BLaER1 treated with 17β-estradiol and CSF1 and Interleukin-3, amounts not matched to agents 10 nM and 100 nM (cell line): ENCODE data around the gene CPLANE2.

ENCODE experiments used
- H3K27ac ChIP-seq, 11 experiments: shearing (Covaris generic); formaldehyde crosslinking; 2 replicates each; pipeline ENCODE4 v1.8.1; 2022
- H3K27me3 ChIP-seq, 11 experiments: shearing (Covaris generic); formaldehyde crosslinking; 2 replicates each; pipeline ENCODE4 v1.8.1; 2022
- H3K36me3 ChIP-seq, 11 experiments: shearing (Covaris generic); formaldehyde crosslinking; 2 replicates each; pipeline ENCODE4 v1.8.1; 2022
- H3K4me1 ChIP-seq, 10 experiments: shearing (Covaris generic); formaldehyde crosslinking; 2 replicates each; pipeline ENCODE4 v1.8.1; 2022
- H3K4me2 ChIP-seq, 11 experiments: shearing (Covaris generic); formaldehyde crosslinking; 2 replicates each; pipeline ENCODE4 v1.8.1; 2022
- H3K4me3 ChIP-seq, 10 experiments: shearing (Covaris generic); formaldehyde crosslinking; 2 replicates each; pipeline ENCODE4 v1.8.1; 2022
- H3K9ac ChIP-seq, 11 experiments: shearing (Covaris generic); formaldehyde crosslinking; 2 replicates each; pipeline ENCODE4 v1.8.1; 2022
- H3K9me3 ChIP-seq, 11 experiments: shearing (Covaris generic); formaldehyde crosslinking; replicated peaks in 1 of 11; 2 replicates each; pipeline ENCODE4 v1.8.1; 2022
- H4K20me1 ChIP-seq, 11 experiments: shearing (Covaris generic); formaldehyde crosslinking; 2 replicates each; pipeline ENCODE4 v1.8.1; 2022
- Cebpa-rat ChIP-seq, 11 experiments: shearing (Covaris generic); IDR thresholded peaks; 2 replicates each; pipeline ENCODE4 v1.8.1; 2022

CPLANE2 gene

GRCh38 chr1:16245476-16246196 is 8.7 kb upstream of the CPLANE2 start:
- no peaks in the 10 kb centered on the region for H3K27me3 ChIP-seq
- H4K20me1 ChIP-seq, result peaks cover 0 to 52% (median 15%) of the 10 kb centered on the region in 11 experiments; a peak in 13 of 22 replicates
- no peaks in the 10 kb centered on the region for H3K9me3 ChIP-seq
- no peak overlapping the region for H3K4me2 ChIP-seq
- H3K4me1 ChIP-seq, result peaks cover 27 to 44% (median 34%) of the 10 kb centered on the region in 10 experiments
- TF ChIP-seq Cebpa-rat (IDR thresholded peaks at IDR 0.05), result no peak
- no peak overlapping the region for H3K4me3 ChIP-seq
- peak overlapping the region in 1 of 11 experiments; percentile 15; a peak in 1 of 22 replicates for H3K9ac ChIP-seq
- H3K36me3 ChIP-seq, result peaks cover 17 to 48% (median 35%) of the 10 kb centered on the region in 11 experiments
- H3K27ac ChIP-seq, result no peak overlapping the region

- no peak overlapping the region; a peak in 1 of 22 replicates for H3K27ac ChIP-seq
- no peak overlapping the region for H3K4me2 ChIP-seq
- H4K20me1 ChIP-seq, result peaks cover 0 to 46% (median 15%) of the 10 kb centered on the region in 11 experiments; a peak in 12 of 22 replicates
- H3K4me3 ChIP-seq, result no peak overlapping the region
- peaks cover 14 to 39% (median 27%) of the 10 kb centered on the region in 11 experiments for H3K36me3 ChIP-seq
- peaks cover 19 to 36% (median 28%) of the 10 kb centered on the region in 10 experiments for H3K4me1 ChIP-seq
- no peaks in the 10 kb centered on the region for H3K27me3 ChIP-seq
- H3K9me3 ChIP-seq, result no peaks in the 10 kb centered on the region
- peak overlapping the region in 2 of 11 experiments; percentile 18 to 37; a peak in 3 of 22 replicates for H3K9ac ChIP-seq
- no peak for TF ChIP-seq Cebpa-rat (IDR thresholded peaks at IDR 0.05)
Measured at GRCh38 chr1:16244650-16245285, 7.8 kb upstream of the CPLANE2 start.

GRCh38 chr1:16243936-16244649 is 7.1 kb upstream of the CPLANE2 start:
- peak overlapping the region in 3 of 11 experiments; percentile 18 to 32 (median 23); a peak in 4 of 22 replicates for H3K4me2 ChIP-seq
- H3K9ac ChIP-seq, result peak overlapping the region in 4 of 11 experiments; percentile 6 to 42 (median 34); a peak in 4 of 22 replicates

DNA sequence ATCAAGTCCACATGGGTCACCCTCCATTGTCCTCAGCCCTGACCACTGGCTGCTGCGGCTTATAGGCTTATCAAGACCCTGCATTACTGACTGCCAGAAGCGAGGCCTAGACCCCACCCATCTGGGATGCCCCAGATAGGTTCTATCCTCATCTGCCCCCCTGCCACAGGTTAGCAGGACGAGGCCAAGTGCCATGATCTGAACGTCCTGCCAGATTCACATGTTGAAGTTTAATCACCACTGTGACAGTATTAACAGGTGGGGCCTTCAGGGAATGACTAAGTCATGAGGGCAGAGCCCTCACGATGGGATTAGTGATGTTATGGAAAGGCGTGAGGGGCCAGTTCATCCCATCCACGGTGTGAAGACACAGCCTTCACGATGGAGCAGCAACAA is 6.2 kb upstream of the CPLANE2 start:
- Histone ChIP-seq H3K4me2 (no peak overlapping the region), H3K27ac (no peak overlapping the region), H3K9me3 (no peaks in the 10 kb centered on the region), H3K9ac (peak overlapping the region in 4 of 11 experiments; percentile 4 to 21 (median 10); a peak in 3 of 22 replicates), H4K20me1 (peaks cover 0 to 31% (median 3%) of the 10 kb centered on the region in 11 experiments; a peak in 9 of 22 replicates), H3K27me3 (no peaks in the 10 kb centered on the region), H3K36me3 (peaks cover 14 to 31% (median 25%) of the 10 kb centered on the region in 11 experiments), H3K4me3 (no peak overlapping the region), H3K4me1 (peaks cover 3 to 21% (median 13%) of the 10 kb centered on the region in 10 experiments)
- no peak for TF ChIP-seq Cebpa-rat (IDR thresholded peaks at IDR 0.05)

More at GRCh38 chr1:16243936-16244649, 7.1 kb upstream of the CPLANE2 start:
- Histone ChIP-seq H3K4me3 (no peak overlapping the region), H3K27ac (peak overlapping the region in 3 of 11 experiments; percentile 12 to 34 (median 13); a peak in 3 of 22 replicates), H3K27me3 (no peaks in the 10 kb centered on the region), H4K20me1 (peaks cover 0 to 40% (median 11%) of the 10 kb centered on the region in 11 experiments; a peak in 12 of 22 replicates), H3K36me3 (peaks cover 14 to 35% (median 26%) of the 10 kb centered on the region in 11 experiments), H3K9me3 (no peaks in the 10 kb centered on the region), H3K4me1 (peaks cover 12 to 29% (median 22%) of the 10 kb centered on the region in 10 experiments)
- no peak for TF ChIP-seq Cebpa-rat (IDR thresholded peaks at IDR 0.05)

DNA sequence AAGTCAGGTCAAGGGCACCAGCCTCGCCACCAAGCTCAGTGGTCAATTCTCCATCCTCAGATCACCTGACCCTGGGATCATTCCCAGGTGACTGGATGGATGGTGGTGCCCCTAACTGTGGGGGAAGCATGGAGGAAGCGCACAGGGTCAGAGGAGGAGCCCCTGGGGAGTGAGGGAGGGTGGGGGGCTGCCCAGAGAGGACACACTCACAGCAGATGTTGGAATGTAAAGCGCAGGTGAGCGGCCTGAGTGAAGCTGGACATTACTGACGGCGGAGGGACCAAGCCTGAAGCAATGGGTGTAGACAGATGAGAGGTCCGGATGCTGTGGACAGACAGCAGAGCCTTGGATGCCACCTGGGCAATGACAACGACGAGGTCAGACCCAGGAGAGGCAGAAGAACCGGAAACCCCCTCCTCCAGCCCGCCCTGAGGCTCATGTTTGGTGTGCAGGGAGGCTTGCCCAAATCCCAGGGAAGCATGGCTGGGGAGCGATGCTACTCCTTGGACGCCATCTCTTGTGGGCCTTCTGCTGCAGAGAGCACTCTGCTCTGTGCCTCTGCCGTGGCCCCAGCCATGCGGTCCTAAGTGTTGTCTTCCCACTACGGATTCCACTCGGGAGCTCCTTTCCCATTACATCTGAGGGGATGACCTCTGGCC is 5.7 kb upstream of the CPLANE2 start:
- Histone ChIP-seq H3K36me3 (peaks cover 9 to 25% (median 20%) of the 10 kb centered on the region in 11 experiments), H4K20me1 (peaks cover 0 to 26% (median 0%) of the 10 kb centered on the region in 11 experiments; a peak in 6 of 22 replicates), H3K4me2 (no peak overlapping the region), H3K4me3 (no peak overlapping the region), H3K27me3 (no peaks in the 10 kb centered on the region), H3K4me1 (peaks cover 5 to 20% (median 13%) of the 10 kb centered on the region in 10 experiments), H3K9ac (peak overlapping the region in 4 of 11 experiments; percentile 15 to 27 (median 22); a peak in 2 of 22 replicates), H3K27ac (no peak overlapping the region), H3K9me3 (no peaks in the 10 kb centered on the region)
- no peak for TF ChIP-seq Cebpa-rat (IDR thresholded peaks at IDR 0.05)

- H3K4me2 ChIP-seq, result no peak overlapping the region
- H3K27me3 ChIP-seq, result no peaks in the 10 kb centered on the region
- H3K27ac ChIP-seq, result no peak overlapping the region
- H3K36me3 ChIP-seq, result peaks cover 0 to 11% (median 6%) of the 10 kb centered on the region in 11 experiments; a peak in 10 of 22 replicates
- H3K9ac ChIP-seq, result peak overlapping the region in 1 of 11 experiments; percentile 24; a peak in 1 of 22 replicates
- H4K20me1 ChIP-seq, result peaks cover 0 to 24% (median 0%) of the 10 kb centered on the region in 11 experiments; a peak in 5 of 22 replicates
- TF ChIP-seq Cebpa-rat (IDR thresholded peaks at IDR 0.05), result no peak
- no peaks in the 10 kb centered on the region for H3K9me3 ChIP-seq
- peaks cover 13 to 27% (median 22%) of the 10 kb centered on the region in 10 experiments for H3K4me1 ChIP-seq
- no peak overlapping the region for H3K4me3 ChIP-seq
Measured at GRCh38 chr1:16241221-16241708, 4.3 kb upstream of the CPLANE2 start.

- Histone ChIP-seq H4K20me1 (peaks cover 0 to 12% (median 0%) of the 10 kb centered on the region in 11 experiments; a peak in 5 of 22 replicates), H3K9ac (no peak overlapping the region), H3K27ac (no peak overlapping the region), H3K27me3 (no peaks in the 10 kb centered on the region), H3K4me2 (no peak overlapping the region), H3K4me3 (no peak overlapping the region), H3K9me3 (no peaks in the 10 kb centered on the region), H3K36me3 (no peaks in the 10 kb centered on the region; a peak in 1 of 22 replicates), H3K4me1 (peaks cover 18 to 34% (median 26%) of the 10 kb centered on the region in 10 experiments)
- no peak for TF ChIP-seq Cebpa-rat (IDR thresholded peaks at IDR 0.05)
Measured at GRCh38 chr1:16239972-16240491, 3.0 kb upstream of the CPLANE2 start.
